Astrocyte of the spinal cord (primary cell): Measurements from ENCODE around the gene SH3RF2.

ENCODE experiments used
- DNase-seq: peaks from one replicate; pipeline ENCODE4 v3.0.0; 2011; ENCODE audit warnings: low read depth, low spot score
- H3K4me3 ChIP-seq: 2 replicates; pipeline ENCODE4 v1.5.1; 2011; ENCODE audit warnings: low read depth, mild to moderate bottlenecking, low read length, moderate library complexity
- CTCF ChIP-seq: IDR thresholded peaks from 2 replicates; pipeline ENCODE4 v1.5.1; 2012; ENCODE audit warnings: low read depth, mild to moderate bottlenecking, low read length, inconsistent platforms
- in situ Hi-C: cut with HindIII; loops from 2 replicates; pipeline ENCODE4 v1.10.0; 2017; ENCODE audit warnings: low sequenced_read_pairs

Gene SH3RF2

DNA sequence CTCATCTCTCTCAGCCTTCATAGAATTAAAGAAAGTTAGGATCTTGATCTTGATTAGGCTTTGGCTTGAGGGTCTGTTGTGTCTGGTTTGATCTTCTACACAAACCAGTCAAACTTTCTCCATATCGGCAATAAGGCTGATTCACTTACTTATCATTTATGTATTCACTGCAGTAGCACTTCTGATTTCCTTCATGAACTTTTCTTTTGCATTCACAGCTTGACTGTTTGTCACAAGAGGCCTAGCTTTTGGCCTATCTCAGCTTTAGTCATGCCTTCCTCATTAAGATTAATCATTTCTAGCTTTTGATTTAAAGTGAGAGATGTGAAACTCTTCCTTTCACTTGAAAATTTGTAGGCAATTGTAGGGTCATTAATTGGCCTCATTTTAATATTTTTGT is 62.8 kb downstream of the SH3RF2 start:
- no peak for DNase-seq
- no peak overlapping the region for H3K4me3 ChIP-seq
- in situ Hi-C loops = no loop called here
- TF ChIP-seq CTCF = no peak

- in situ Hi-C loops = no loop called here
- TF ChIP-seq CTCF = no peak
- DNase-seq = no peak
Measured at GRCh38 chr5:146000072-146000471, 63.7 kb downstream of the SH3RF2 start.

GRCh38 chr5:146001544-146002190 is 65.3 kb downstream of the SH3RF2 start:
- in situ Hi-C loops = no loop called here
- no peak for DNase-seq
- no peak for TF ChIP-seq CTCF

More at GRCh38 chr5:146000072-146000471, 63.7 kb downstream of the SH3RF2 start:
- no peak overlapping the region for H3K4me3 ChIP-seq

DNA sequence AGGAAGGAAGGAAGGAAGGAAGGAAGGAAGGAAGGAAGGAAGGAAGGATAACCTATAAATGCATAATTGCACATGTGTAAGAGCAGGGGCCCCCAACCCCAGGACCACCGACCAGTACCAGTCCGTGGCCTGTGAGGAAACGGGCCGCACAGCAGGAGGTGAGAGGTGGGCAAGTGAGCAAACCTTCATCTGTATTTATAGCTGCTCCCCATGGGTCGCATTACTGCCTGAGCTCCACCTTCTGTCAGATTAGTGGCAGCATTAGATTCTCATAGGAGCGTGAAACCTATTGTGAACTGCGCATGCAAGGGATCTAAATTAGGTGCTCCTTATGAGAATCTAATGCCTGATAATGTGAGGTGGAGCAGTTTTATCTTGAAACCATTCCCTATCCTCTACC is 66.1 kb downstream of the SH3RF2 start:
- TF ChIP-seq CTCF = no peak
- H3K4me3 ChIP-seq = no peak overlapping the region
- in situ Hi-C loops = no loop called here
- DNase-seq = no peak

More at GRCh38 chr5:146001544-146002190, 65.3 kb downstream of the SH3RF2 start:
- H3K4me3 ChIP-seq = no peak overlapping the region

DNA sequence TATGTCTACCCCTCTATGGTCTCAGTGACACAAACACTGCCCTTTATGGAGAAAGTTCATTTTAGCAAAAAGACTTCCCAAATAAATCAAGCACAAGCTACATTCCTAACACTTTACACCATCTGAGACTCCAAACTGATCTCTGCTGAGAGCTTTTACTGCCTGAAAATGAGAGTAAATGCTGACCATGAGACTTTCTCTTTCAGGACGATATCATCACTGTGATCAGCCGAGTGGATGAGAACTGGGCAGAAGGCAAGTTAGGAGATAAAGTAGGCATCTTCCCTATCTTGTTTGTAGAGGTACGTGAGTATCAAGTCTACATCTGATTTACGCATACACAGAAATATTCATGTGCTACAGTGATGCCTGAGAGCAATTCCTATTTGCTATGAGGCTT is 67.5 kb downstream of the SH3RF2 start:
- H3K4me3 ChIP-seq = no peak overlapping the region
- in situ Hi-C loops = no loop called here
- no peak for TF ChIP-seq CTCF
- no peak for DNase-seq

DNA sequence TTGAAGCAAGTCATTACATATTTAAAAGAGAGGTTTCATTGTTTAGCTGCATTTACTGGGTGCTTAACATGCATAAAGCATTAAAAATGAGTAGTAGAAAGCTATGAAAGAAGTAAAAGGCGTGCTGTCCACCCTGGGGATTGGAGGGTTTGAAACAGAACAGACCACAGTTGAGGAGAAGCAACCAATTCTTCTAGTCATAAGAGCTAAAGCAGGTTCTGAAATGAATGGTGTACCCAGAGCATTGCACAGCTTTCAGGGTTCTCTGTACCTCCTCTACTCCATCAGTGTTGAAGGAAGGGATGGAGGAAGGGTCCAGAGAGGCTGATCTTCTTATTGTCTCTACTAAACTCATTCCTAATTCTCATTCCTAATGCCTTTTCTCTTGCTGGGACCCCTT is 68.9 kb downstream of the SH3RF2 start:
- in situ Hi-C loops = no loop called here
- DNase-seq = no peak
- no peak for TF ChIP-seq CTCF

More for the DNA sequence above, 68.9 kb downstream of the SH3RF2 start:
- H3K4me3 ChIP-seq = no peak overlapping the region
